ENCODE data around the gene PLPPR5.

DNA sequence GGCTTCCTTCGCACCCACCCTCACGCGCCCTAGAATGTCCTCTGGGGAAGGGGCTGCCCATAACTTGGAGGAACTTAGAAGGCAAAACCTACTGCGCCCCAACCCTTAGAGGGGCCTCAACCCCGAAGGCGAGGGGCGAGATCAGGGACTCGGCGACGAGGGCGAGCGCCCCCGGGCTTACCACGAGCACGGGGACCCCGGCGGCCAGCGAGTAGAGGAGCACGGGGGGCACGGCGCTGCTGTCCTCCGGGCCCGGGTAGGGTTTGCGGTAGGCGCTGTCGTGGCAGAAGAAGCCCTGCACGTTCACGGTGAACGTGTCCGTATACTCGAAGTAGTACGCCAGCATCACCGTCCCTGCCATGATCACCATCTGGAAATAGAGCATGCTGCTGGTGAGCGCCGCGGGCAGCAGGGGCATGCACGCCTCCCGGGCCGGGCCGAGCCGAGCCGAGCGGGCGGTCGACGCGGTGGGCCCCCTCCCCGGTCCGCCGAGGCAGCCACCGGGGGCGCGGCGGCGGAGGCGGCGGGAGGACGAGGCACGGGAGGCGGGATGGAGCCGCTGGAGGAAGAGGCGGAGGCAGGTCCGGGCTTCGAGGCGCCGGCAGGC lies 304 bp downstream of the PLPPR5 start:
- TF ChIP-seq, protein P1, sequence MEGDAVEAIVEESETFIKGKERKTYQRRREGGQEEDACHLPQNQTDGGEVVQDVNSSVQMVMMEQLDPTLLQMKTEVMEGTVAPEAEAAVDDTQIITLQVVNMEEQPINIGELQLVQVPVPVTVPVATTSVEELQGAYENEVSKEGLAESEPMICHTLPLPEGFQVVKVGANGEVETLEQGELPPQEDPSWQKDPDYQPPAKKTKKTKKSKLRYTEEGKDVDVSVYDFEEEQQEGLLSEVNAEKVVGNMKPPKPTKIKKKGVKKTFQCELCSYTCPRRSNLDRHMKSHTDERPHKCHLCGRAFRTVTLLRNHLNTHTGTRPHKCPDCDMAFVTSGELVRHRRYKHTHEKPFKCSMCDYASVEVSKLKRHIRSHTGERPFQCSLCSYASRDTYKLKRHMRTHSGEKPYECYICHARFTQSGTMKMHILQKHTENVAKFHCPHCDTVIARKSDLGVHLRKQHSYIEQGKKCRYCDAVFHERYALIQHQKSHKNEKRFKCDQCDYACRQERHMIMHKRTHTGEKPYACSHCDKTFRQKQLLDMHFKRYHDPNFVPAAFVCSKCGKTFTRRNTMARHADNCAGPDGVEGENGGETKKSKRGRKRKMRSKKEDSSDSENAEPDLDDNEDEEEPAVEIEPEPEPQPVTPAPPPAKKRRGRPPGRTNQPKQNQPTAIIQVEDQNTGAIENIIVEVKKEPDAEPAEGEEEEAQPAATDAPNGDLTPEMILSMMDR (IDR thresholded peaks at IDR 0.05): no peak
- no peak for TF ChIP-seq POLR2AphosphoS5 (IDR thresholded peaks at IDR 0.05)
- TF ChIP-seq POLR2A (IDR thresholded peaks at IDR 0.05): no peak

Data from upper lobe of left lung (tissue), 4 donors.